Activated naive CD4-positive, alpha-beta T cell treated with anti-CD3 and anti-CD28 coated beads, Interleukin-2, amount 50 U/mL, for 16 hours (primary cell): ENCODE measurements around the gene MTA1.

Experiments
- DNase-seq: peaks from one replicate; pipeline ENCODE4 v3.0.0-alpha.2; 2020

Gene MTA1

GRCh38 chr14:105467249-105467941, 47.8 kb downstream of the MTA1 start:
- DNase-seq: no peak

GRCh38 chr14:105467942-105468471, 48.4 kb downstream of the MTA1 start:
- DNase-seq: no peak

GRCh38 chr14:105468621-105469241, 49.1 kb downstream of the MTA1 start:
- no peak for DNase-seq

GRCh38 chr14:105469456-105470349, 50.1 kb downstream of the MTA1 start:
- DNase-seq: no peak

GRCh38 chr14:105470350-105471296, 51.0 kb downstream of the MTA1 start:
- no peak for DNase-seq

- DNase-seq: no peak
These were observed 51.7 kb downstream of the MTA1 start for GRCh38 chr14:105471297-105471821.

- DNase-seq: no peak
These were observed 52.3 kb downstream of the MTA1 start for GRCh38 chr14:105471823-105472485.

- DNase-seq: no peak
These were observed 52.9 kb downstream of the MTA1 start for GRCh38 chr14:105472486-105472991.

GRCh38 chr14:105473033-105473676, 53.5 kb downstream of the MTA1 start:
- DNase-seq: no peak

- DNase-seq: peak; percentile 64
These were observed 54.3 kb downstream of the MTA1 start for GRCh38 chr14:105473677-105474482.

- peak; percentile 34 for DNase-seq
These were observed 55.0 kb downstream of the MTA1 start, which contains the start of gene CRIP2 for GRCh38 chr14:105474483-105475268. Gene CRIP2 (plus strand): TSS chr14:105474821. CDS start chr14:105474863, 42 bp downstream.

GRCh38 chr14:105475269-105476096, 55.9 kb downstream of the MTA1 start:
- DNase-seq: no peak

- no peak for DNase-seq
These were observed 56.6 kb downstream of the MTA1 start for GRCh38 chr14:105476097-105476830.

- no peak for DNase-seq
These were observed 57.4 kb downstream of the MTA1 start for GRCh38 chr14:105476831-105477659.

GRCh38 chr14:105477660-105478397, 58.2 kb downstream of the MTA1 start:
- DNase-seq: peak; percentile 37
